Stimulated activated CD8-positive, alpha-beta memory T cell treated with anti-CD3 and anti-CD28 coated beads, Interleukin-12 subunit alpha, Interleukin-12 subunit beta, amount 100 ng/mL, for 24 hours (primary cell): ENCODE data around the gene TLR10.
"Not testable (repeated sequence)": the region's sequence is repeated elsewhere in the genome, so short reads cannot be mapped to it uniquely, and the experiment has no call there.

ENCODE experiments used
- DNase-seq: peaks from one replicate; pipeline ENCODE4 v3.0.0-alpha.2; 2020; ENCODE audit errors: extremely low read depth

The TLR10 gene

DNA sequence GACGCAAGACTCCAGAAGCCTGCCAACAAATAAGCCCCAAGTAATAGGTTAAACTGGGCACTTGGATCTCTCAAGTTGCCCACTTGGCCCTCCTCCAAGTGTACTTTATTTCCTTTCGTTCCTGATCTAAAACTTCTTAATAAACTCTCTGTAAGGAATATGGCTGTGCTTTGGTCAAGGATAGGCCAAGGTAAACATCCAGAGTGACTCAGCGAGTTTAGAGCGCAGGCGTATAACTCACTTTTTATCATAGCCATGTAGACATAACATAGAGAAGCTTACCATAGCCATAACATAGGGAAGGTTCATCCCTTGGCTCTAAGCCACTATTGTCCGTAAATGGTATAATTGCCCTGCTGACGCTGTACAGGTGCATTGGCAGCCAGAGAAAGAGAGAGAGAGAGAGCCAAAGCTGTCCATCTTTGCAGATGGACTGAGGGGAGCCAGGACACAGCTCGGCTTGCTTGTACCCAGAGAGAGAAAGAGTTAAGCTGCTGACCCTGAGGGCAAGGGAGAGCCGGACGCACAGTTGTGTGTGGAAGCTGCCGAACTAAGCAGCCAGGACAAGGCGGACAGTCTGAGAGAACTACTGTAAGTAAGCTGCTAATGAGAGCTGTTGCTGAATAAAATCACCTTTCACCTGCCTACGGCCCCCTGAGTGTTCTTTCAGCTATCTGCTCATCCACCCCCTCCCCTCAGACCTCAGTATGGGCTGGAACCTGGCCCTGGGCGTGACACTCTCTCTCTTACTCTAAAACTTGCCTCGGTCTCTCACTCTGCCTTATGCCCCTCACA, 20.0 kb upstream of the TLR10 start:
- no peak for DNase-seq

DNA sequence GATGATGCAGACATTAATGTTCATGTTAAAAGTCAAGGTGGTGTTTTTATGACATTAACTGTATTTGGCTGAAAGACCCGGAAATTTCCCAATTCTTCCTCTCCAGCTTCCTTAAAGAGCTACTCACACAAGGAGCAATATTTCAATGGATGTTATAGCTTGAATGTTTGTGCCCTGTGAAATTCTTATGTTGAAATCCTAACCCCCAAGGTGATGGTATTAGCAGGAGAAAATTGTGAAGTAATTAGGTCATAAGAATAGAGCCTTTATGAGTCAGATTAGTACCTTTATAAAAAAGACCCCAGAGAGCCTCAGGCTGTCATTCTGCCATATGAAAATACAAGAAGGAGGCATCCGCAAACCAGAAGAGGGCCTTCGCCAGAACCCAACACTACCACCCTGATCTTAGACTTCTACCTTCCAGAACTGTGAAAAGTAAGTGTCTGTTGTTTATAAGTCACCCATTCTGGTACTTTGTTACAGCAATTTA, 18.2 kb upstream of the TLR10 start:
- DNase-seq: no peak

DNA sequence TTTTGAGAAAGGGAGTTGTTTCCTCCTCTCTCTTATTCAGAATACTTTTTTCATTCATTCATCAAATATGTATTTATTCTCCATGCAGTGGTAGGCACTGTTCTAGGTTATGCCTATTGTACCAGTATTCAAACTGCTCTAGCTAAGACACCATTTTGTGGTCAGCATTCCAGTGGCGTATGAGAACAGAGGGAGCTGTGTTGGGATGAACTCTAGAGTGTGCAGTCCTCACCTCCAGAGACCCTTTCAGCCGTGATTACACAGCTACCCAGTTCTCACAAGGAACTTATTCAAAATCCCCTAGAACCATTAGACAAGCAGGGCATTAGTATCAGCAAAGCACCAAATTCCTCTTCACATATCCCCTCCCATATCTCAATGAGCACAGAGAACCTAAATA, 17.6 kb upstream of the TLR10 start:
- DNase-seq: no peak

DNA sequence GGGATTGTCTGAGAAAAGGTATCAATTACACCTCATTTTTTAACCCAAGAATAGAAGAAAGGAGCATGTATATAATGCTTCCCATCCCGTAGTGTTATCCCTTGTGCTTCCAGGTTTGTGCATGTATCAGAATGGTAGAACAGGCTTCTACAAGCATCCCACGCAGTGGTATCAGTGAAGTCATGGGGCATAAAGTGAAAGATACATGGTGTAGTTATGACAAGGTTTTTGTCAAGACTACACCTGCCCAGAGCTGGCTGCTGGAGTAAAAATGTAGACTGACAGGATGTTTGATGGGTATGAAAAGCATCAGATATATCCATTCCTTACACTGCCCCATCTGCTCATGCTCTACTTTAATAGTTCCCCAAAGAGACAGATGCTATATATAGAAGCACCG, 12.3 kb upstream of the TLR10 start:
- no peak for DNase-seq

DNA sequence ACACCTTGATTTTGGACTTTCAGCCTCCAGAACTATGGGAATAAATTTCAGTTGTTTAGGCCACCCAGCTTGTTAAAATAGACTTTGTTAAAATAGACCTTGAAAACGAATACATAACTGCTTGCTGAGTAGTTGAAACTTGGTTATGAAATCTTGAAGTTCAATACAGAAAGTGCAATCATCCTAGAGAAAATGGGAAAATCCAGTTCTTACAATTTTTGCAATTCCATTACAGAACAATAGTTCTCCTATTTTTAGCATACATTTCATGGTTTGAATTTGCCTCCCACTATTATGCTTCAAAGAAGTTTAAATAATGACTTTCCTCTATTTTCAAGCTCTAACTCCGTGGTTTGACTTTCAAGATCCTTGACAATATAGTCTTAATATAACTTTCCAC, 11.3 kb upstream of the TLR10 start:
- no peak for DNase-seq

DNA sequence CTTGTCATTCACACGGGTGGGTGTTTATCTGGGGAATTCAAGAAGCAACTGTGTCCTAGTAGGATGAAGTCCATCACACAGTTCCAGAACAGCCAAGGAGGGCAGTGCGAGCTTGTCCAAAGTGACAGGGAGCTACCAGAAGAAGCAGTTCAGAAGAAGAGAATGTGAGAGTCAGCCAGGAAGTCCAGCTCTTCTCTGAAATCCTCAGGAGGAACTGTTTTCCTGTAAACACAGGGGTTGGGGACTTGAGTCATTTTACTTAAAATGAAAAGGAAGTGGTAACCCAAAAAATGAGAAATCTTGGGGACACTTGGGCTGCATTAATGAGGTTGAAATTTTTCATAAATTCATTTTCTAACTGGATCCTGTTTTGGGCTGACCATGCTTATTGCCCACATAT, 8.2 kb upstream of the TLR10 start:
- DNase-seq: no peak

DNA sequence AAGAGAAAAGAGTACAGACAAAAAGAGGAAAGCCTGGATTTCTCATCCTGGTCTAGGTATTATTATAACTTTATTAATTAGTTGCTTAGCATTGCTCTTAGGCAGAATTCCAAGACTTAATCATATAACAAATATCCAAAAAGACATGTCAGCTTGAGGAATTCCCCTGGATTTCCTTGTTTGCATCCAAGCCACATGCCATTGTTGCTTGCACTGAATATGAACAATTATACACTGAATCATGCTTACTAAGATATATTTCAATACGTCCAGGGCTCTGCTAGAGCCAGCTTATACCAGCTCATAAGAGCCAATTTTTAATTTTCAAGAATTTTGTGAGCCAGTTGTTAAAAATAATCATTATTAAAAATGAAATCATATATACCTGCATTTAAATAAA, 5.5 kb upstream of the TLR10 start:
- no peak for DNase-seq

DNA sequence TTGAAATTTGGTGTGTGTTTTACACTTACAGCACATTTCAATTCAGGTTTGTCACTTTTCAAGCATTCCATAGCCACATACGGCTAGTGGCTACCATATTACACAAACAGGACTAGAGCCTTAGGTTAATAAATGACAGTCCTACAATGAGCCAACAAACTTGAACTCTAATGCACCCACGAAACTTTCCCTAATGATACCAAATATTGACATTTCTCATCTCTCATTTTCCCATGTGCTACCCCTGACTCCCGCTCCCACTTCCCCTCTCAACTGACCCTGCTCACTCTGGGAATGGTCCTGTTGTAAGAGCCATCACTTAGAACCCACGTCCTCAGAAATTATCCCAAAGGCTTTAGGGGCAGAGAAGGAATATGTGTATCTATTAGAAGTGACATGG, 4.9 kb upstream of the TLR10 start:
- DNase-seq: no peak

DNA sequence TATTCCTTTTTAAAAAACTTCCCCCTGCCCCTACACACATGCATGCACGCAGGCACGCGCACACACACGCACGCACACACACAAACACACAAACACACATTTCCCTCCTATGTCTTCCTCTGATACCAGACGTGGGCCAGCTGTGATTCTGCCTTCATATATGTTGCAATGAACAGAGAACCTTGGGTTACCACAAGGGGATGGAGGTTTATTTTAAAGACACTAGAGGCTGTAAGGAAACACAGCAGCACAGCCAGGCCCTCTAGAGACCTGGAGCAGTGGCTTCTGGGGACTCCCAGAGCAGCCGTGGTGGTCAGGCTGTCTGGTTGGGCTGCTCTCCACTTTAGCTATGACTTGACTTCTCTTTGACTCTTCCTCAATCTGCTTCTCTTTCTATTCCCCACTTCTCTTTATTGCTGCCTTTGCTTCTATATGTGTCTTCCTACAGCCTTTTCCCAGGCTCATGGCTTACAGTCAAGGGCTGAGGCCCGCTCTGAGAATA, 3.2 kb upstream of the TLR10 start:
- DNase-seq: no peak

DNA sequence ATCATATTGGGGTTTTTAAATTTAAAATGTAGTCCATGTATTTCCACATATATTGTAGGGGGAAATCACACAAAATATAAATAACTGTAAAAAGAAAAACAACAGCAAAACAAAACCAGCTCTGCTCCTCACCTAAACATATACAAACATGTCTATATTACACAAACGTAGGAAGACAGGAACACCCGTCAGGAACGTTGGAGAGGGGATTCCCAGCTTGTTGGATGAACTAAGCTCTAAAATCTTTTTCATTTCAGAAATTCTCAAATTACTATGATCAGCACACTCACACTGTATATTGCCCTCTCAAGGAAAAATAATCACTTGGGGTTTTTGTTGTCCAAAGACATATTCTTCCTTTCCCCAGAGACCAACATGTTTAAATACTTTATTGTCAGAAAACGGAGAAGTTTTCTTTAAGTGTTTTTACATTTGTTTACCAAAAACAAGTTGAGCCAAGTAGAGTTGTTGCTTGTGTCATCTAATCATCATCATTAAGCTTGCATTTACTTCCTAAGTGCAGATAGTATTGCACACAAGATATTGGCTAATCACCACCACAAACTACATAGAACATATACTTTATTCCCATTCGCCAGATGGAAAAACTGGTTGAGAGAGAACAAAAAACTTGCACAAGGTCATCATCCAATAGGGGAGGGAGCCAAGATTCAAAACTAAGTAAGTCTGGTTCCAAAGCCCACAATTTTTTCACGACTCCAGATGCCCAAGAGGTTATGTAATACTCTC, 2.4 kb upstream of the TLR10 start:
- DNase-seq: no peak

DNA sequence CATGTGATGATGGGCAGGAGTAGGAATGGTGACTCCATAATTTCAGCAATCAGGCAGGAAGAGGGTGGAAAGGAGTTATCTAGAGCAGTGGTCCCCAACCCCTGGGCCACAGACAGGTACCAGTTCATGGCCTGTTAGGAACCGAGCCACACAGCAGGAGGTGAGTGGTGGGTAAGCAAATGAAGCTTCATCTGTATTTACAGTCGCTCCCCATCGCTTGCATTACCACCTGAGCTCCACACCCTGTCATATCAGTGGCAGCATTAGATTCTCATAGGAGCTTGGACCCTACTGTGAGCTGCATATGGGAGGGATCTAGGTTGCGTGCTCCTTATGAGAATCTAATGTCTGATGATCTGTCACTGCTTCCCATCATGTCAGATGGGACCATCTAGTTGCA, 1.4 kb upstream of the TLR10 start:
- DNase-seq: no peak

DNA sequence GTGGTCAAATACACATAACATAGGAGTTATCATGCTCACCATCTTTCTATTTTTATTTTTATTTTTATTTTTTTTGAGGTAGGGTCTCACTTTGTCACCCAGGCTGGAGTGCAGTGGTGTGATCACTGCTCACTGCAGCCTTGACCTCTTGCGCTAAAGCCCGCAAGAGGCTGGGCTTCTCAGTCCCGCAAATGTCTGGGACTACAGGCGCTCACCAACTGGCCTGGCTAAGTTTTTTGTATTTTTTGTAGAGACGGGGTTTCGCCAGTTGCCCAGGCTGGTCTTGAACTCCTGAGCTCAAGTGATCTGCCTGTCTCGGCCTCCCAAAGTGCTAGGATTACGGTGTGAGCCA, 295 bp upstream of the TLR10 start:
- no peak for DNase-seq

DNA sequence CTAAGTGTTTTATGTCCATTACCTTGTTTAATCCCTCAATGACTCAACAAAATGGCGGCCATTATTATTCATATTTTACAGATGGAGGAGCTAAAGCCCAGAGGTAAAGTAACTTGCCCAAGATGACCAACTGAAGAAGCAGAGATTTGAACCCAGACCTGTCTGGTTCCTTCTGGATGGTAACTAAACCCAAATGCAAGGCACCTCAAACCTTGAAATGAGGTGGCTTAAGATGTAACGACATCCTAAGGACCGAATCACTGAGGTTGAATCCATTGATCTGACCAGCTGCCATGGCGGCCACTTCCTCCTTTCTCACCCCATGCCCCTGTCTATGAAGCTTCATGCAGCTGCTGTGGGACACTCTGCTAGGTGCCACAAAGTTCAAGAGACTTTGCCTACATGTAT, 932 bp downstream of the TLR10 start:
- no peak for DNase-seq

DNA sequence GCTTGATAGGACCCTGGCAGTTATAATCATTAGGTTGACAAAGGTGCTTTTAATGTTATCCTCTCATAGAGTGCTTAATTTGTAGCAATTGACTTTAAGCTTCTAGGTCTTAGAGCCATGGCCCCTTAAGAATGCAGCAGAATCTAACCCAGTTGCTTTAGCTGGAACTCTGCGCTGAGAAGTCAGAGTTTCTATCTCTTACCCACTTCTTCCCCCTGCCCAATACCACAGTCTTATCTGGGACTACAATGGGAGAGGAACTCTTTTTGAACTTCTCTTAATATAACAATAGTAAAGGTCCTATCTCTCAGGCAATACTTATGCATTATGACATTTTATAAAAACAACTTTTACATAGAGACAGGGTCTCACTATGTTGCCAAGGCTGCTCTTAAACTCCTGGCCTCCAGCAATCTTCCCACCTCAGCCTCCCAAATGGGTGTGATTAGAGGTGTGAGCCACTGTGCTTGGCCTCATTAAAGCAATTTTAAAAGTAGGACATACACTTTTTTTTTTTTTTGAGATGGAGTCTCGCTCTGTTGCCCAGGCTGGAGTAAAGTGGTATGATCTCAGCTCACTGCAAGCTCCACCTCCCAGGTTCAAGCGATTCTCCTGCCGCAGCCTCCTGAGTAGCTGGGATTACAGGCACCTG, 1.8 kb downstream of the TLR10 start:
- no peak for DNase-seq

DNA sequence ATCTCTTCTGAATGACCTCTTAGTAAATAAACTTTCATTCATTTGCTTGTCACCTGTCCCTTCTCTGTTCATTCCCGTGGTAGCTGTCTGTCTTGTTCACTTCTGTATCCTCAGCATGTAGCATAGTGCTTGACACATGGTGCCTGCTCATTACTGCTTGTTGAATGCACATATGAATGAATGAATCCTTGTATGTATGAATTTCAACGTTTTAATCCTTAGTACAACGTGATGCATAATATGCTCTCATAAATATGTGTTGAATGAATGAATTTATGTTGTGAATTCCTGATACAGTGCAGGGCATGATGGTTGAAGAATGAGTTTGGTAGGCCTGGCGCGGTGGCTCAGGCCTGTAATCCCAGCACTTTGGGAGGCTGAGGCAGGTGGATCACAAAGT, 3.0 kb downstream of the TLR10 start:
- DNase-seq: no peak

DNA sequence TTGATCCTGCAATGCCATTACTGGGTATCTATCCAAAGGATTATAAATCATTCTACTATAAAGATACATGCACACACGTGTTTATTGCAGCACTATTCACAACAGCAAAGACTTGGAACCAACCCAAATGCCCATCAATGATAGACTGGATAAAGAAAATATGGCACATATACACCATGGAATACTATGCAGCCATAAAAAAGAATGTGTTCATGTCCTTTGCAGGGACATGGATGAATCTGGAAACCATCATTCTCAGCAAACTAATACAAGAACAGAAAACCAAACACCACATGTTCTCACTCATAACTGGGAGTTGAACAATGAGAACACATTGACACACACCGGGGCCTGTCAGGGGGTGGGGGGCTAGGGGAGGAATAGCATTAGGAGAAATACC, 4.9 kb downstream of the TLR10 start:
- DNase-seq: not testable (repeated sequence)

DNA sequence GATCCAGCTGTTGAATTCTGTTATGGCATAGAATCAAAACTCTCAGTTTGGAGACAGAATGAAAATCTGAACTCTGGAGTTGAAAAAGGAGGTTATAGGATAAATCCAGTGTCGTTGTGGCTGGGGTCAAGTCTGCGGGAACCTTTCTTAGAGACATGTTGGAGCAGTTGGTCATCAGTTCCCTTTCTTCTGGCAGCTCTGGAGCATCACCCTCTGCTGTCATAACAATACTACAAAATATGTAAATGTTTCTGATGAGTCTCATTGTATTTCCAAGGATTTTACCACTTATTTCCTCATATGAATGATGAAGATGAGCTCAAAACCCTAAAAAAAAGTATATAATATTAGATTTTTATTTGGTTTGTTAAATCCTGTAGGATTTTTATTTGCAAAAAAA, 7.5 kb downstream of the TLR10 start:
- DNase-seq: no peak

DNA sequence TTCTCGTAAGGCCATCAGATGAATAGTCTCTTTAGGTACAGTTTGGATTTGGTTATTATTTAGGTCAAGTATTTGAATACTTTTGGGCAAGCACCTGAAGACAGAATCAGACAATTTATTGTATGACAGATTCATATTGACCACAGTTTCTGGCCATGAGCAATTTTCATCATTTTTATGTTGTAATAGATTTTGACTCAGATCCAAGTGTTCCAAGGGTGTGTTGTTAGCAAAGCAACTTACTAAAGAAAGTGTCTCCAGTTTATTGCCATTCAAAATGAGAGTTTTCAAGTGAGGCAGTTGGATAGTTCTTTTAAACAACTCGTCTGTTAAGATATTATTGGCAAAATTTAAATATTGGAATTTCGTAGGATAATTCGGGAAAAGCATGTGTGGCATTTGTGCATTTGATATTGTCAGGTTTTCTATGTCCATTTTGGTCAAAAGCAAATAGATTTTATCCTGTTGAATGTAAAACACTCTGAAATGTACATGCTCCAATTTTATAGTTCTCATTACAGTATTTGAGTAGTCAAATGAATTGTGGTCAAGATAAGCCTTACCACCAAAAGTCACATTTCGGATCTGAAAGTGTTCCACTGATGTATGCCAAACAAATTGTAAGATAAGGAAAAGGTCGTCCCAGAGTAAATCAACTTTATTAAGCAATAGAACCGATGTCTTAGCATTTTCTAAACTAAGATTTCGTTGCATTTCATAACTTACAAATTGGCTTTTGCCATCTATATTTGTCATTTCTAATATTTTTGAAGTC, 8.4 kb downstream of the TLR10 start:
- DNase-seq: no peak

DNA sequence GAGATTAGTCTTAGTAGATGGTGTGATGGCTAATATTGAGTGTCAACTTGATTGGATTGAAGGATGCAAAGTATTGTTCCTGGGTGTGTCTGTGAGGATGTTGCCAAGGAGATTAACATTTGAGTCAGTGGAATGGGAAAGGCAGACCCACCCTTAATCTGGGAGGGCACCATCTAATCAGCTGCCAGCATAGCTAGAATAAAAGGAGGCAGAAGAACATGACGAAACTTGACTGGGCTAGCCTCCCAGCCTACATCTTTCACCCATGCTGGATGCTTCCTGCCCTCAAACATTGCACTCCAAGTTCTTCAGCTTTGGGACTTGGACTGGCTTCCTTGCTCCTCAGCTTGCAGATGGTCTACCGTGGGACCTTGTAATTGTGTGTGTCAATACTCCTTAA, 12.5 kb downstream of the TLR10 start:
- not testable (repeated sequence) for DNase-seq

DNA sequence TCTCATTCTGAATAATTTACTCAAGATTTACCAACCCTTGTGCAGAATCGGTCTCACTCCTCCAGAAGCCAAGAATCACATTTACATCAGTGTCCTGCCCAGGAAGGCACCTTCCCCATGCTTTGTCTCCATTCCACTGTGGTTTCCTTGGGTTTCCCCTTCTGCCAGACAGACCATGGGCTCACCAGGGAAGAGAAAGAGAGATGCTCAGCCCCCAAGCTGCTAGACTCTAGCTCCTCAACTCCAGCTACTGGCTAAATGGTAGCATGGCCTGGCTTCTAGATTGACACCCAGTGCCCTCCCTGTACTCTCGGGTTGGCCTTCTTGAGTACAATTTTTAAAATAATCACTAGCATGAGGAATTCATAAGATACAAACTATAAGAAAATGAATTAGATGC, 12.9 kb downstream of the TLR10 start:
- DNase-seq: no peak

DNA sequence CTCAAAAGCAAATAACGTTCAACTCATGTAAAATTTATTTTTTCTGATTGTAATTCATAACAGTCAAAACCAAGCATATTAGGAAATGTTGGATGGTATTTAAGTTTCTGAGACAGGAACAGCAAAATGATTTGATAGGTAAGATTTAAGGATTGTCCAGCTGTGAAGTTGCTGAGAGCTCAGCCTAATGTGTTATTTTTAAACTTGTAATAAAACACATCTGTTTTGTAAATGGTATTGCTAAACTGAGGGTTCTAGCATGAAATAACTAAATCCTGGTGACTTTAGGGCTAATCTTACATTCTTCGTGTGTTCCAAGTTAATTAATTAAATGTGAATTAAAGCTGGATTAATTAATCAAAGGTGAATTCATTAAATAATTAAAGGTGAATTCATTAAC, 13.3 kb downstream of the TLR10 start:
- no peak for DNase-seq

DNA sequence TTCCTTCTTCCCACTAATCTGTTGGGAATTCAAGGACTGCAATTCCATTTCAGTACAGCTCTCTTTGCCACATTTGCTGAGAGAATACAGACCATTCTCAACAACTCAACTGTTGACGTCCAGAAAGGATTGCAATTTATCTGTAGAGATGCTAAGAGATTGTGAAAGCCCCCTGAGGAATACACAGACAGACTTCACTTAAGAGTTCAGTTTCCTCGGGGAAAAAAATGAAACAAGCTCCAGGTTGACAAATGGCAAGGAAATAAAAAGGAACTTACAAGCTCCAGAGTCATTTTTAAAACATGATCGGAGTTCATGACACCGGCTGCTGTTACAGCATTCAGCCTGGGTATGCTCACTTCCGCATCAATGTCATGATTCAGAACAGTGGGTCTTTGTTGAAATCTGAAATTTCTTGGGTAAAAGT, 13.8 kb downstream of the TLR10 start:
- DNase-seq: no peak
